Hypothalamus (tissue), 51 donors: ENCODE results near the gene SH3TC1.

Experiments
- DNase-seq, 51 donors: peaks; one replicate each; lab custom pipeline; 2025; lab: John Stamatoyannopoulos, UW

The SH3TC1 gene

GRCh38 chr4:8282134-8282641, 83.1 kb downstream of the SH3TC1 start:
- DNase-seq: no peak

- no peak for DNase-seq
Observed at GRCh38 chr4:8282742-8283141, 83.7 kb downstream of the SH3TC1 start.

- DNase-seq: no peak
Observed at GRCh38 chr4:8283161-8283560, 84.1 kb downstream of the SH3TC1 start.

GRCh38 chr4:8283631-8284121, 84.6 kb downstream of the SH3TC1 start:
- no peak for DNase-seq

GRCh38 chr4:8284391-8284790, 85.3 kb downstream of the SH3TC1 start:
- DNase-seq: no peak

GRCh38 chr4:8285143-8285975, 86.3 kb downstream of the SH3TC1 start:
- no peak for DNase-seq

- no peak for DNase-seq
Observed at GRCh38 chr4:8285976-8286718, 87.1 kb downstream of the SH3TC1 start.

GRCh38 chr4:8286719-8287342, 87.7 kb downstream of the SH3TC1 start:
- no peak for DNase-seq

- no peak for DNase-seq
Observed at GRCh38 chr4:8287343-8288280, 88.5 kb downstream of the SH3TC1 start.

GRCh38 chr4:8289151-8289750, 90.2 kb downstream of the SH3TC1 start:
- no peak for DNase-seq

GRCh38 chr4:8289956-8290700, 91.0 kb downstream of the SH3TC1 start:
- no peak for DNase-seq

GRCh38 chr4:8290701-8290970, 91.5 kb downstream of the SH3TC1 start:
- no peak for DNase-seq
